VCaP (cell line): ENCODE results near the gene PRPF6.

Source experiments
- H3K27ac ChIP-seq: fragments of 450-650 bp; 2 replicates; pipeline ENCODE4 v1.5.1; 2017
- CTCF ChIP-seq: fragments of 450-650 bp; conservative IDR thresholded peaks from 2 replicates; pipeline ENCODE4 v1.5.1; 2017; ENCODE audit warnings: mild to moderate bottlenecking, moderate library complexity

The PRPF6 gene

GRCh38 chr20:63947638-63948456 lies 33.1 kb upstream of the PRPF6 start:
- peak overlapping the region; percentile 77 for H3K27ac ChIP-seq

GRCh38 chr20:63950701-63951397 lies 30.1 kb upstream of the PRPF6 start:
- peak overlapping the region; percentile 77 for H3K27ac ChIP-seq

More at GRCh38 chr20:63947638-63948456, 33.1 kb upstream of the PRPF6 start:
- TF ChIP-seq CTCF: no peak

GRCh38 chr20:63951398-63952209 lies 29.3 kb upstream of the PRPF6 start:
- no peak for TF ChIP-seq CTCF
- H3K27ac ChIP-seq: peak overlapping the region; percentile 77; the same call in 1 of the 2 replicates

More at GRCh38 chr20:63950701-63951397, 30.1 kb upstream of the PRPF6 start:
- TF ChIP-seq CTCF: no peak

- peak overlapping the region; percentile 9; the same call in 1 of the 2 replicates for H3K27ac ChIP-seq
- TF ChIP-seq CTCF: no peak
Measured at GRCh38 chr20:63952210-63952535, 28.8 kb upstream of the PRPF6 start.

GRCh38 chr20:63952769-63953168 lies 28.2 kb upstream of the PRPF6 start:
- peak overlapping the region; percentile 98; the same call in 1 of the 2 replicates for H3K27ac ChIP-seq
- no peak for TF ChIP-seq CTCF

- no peak for TF ChIP-seq CTCF
- peak overlapping the region; percentile 98; the same call in 1 of the 2 replicates for H3K27ac ChIP-seq
Measured at GRCh38 chr20:63953764-63954429, 27.0 kb upstream of the PRPF6 start.
